Measurements from ENCODE around the gene FERMT3.

FERMT3 gene

DNA sequence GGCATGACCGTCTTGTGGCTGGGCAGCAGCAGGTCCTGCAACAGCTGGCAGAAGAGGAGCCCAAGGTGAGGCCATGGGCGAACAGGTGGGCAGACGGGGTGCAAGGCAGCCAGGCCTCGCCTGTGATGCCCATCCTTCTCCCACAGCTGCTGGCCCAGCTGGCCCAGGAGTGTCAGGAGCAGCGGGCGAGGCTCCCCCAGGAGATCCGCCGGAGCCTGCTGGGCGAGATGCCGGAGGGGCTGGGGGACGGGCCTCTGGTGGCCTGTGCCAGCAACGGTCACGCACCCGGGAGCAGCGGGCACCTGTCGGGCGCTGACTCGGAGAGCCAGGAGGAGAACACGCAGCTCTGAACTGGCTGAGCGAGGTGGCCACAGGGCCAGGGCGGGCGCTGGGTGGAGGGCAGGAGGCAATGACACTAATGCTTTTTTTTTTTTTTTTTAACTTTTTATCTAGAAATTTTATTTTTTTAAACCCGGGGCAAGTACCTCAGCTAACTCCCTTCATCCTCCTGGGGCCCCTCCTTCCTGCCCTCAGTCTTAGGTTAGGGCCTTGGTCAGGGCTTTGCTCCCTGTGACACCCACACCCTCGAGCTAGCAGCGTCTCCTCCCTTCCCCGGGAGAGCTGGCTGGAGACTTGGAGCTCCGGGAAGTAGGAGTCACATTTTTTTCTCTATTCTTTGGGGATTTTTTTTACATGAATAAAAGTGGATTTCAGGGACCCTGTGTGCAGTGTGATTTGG lies 60.9 kb downstream of the FERMT3 start:
- no peak for DNase-seq

DNA sequence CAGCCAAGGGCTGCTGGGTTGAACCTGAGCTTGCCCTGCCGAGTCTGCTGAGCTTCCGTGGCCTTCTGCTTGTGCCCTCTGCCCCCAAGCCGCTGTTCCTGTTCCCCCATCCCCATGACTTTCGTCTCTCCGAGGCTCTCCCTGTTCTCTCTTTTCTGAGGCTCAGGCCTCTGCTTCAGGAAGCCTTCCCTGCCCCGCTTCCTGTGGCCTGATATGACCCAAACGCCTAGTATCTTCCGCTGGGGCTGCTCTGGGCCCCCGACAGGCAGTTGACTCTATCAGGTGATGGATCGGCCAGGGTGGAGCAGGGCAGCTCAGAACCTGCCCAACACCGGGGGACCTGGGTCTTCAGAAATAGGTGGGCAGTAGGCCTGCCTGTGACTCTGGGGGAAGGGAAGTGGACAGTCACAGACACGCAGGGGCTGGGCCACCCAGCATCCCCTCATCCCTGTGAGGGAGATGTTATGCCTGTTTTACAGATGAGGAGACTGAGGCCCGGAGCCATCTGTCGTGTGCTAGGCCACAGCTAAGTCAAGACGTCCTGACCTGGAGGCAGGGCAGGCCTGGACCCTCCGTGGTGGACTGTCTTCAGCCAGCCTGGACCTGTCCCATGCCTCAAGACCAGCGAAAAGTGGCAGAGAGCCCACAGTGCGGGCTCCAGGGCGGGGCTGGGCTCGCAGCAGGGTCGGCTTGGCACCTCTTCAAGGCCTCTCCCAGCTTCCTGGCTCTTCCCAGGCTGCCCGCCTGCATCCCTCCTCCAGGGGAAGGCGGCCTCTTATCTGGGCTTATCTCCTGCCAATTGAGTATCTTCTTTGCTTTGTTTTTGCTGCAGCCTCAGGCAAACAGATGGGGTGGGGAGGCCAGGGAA lies 61.7 kb downstream of the FERMT3 start:
- no peak for DNase-seq

DNA sequence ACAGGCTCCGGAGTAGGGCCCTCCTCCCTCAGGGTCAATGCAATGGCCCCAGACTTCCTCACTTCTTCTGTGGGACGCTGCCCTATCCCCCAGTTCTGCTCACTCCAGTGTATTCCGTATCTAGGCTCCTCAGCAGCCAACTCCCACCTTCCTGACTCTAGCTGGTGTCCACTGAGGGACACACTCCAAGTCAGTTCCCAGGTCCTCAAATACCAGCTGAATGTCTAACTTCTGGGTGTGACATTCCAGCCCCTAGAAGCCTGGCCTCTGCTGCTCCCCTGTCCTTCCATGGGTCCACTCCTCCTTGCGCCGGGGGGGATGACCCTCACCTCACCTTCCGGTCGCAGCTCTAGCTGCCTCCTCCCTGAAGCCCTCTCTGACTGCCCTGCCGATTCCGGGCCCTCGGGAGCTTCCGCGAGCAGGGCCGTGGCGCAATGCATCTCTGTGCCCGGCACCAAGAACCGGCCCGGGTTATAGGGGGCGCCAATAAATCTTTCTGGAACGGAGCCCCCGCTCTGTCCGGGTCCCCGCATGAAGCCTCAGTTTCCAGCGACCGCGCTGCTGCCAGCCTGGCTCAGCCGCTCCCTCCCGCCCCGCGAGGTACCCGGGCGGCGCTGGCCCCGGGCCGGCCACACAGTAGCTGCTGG lies 62.5 kb downstream of the FERMT3 start:
- DNase-seq, result no peak

DNA sequence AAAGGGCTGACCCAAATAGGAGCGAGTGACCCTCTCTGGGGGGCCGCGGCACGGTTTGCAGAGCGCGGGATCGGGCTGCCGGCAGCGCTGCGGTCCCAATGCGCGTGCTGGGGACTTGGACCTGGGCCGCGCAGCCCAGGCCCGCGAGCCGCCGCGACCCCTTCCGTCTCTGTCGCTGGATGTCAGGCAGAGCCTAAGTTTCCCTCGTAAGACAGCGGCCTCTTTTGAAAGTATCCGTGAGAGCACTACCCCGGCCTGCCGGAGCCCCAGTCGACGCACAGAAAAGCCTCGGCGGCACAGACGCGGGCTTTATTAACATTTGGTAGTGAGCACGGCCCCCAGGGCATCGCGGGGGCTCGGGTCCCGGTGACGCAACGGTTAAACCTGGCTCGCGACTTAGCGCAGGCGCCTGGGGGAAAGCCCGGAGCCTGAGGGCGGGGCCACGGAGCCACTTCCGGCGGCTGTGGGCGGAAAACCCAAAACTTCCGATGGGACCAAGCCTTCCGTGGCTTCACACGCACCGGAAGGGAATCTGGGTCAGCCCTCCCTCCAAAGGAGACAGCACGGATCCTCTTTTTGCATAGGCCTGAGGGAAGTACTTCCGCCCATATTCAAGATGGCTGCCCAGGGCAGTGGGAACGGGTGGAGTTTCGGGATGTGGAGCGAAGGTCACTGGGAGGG lies 63.2 kb downstream of the FERMT3 start:
- peak; percentile 99 for DNase-seq

Measured in retina (tissue), 1 donor.